GM18505 (cell line): ENCODE results near the gene UBP1.
"Not testable (repeated sequence)": the region's sequence is repeated elsewhere in the genome, so short reads cannot be mapped to it uniquely, and the experiment has no call there.

Experiments
- ATAC-seq: cut with Tn5 transposase; IDR thresholded peaks from one replicate; pipeline ENCODE4 v1.9.1; 2021; ENCODE audit not compliant: unreplicated experiment
- POLR2A ChIP-seq: IDR thresholded peaks from 4 replicates; pipeline ENCODE4 v1.6.1; 2011; ENCODE audit warnings: borderline replicate concordance; ENCODE audit not compliant: insufficient read depth, insufficient read length; ENCODE audit errors: extremely low read depth

UBP1 gene

GRCh38 chr3:33425453-33425852 is 14.8 kb downstream of the UBP1 start:
- no peak for TF ChIP-seq POLR2A
- ATAC-seq = no peak

GRCh38 chr3:33424606-33425452 is 15.4 kb downstream of the UBP1 start:
- no peak for TF ChIP-seq POLR2A
- no peak for ATAC-seq

GRCh38 chr3:33420966-33421365 is 19.2 kb downstream of the UBP1 start:
- TF ChIP-seq POLR2A = no peak
- no peak for ATAC-seq

- ATAC-seq = no peak
- TF ChIP-seq POLR2A = no peak
Measured at GRCh38 chr3:33419948-33420347, 20.3 kb downstream of the UBP1 start.

GRCh38 chr3:33417066-33417673 is 23.0 kb downstream of the UBP1 start:
- no peak for ATAC-seq
- no peak for TF ChIP-seq POLR2A

- not testable (repeated sequence) for ATAC-seq
Measured at GRCh38 chr3:33410816-33411215, 29.4 kb downstream of the UBP1 start.

GRCh38 chr3:33403756-33404155 is 36.4 kb downstream of the UBP1 start:
- ATAC-seq = no peak
- no peak for TF ChIP-seq POLR2A

- TF ChIP-seq POLR2A = no peak
- no peak for ATAC-seq
Measured at GRCh38 chr3:33402936-33403335, 37.3 kb downstream of the UBP1 start.

GRCh38 chr3:33401781-33402180 is 38.4 kb downstream of the UBP1 start:
- no peak for TF ChIP-seq POLR2A

GRCh38 chr3:33398410-33398809 is 41.8 kb downstream of the UBP1 start:
- no peak for ATAC-seq
- no peak for TF ChIP-seq POLR2A

More at GRCh38 chr3:33401781-33402180, 38.4 kb downstream of the UBP1 start:
- ATAC-seq = no peak

- ATAC-seq = no peak
- TF ChIP-seq POLR2A = no peak
Measured at GRCh38 chr3:33395900-33396299, 44.3 kb downstream of the UBP1 start.

- no peak for TF ChIP-seq POLR2A
- no peak for ATAC-seq
Measured at GRCh38 chr3:33394403-33395054, 45.7 kb downstream of the UBP1 start.

GRCh38 chr3:33392703-33393125 is 47.5 kb downstream of the UBP1 start:
- TF ChIP-seq POLR2A = no peak
- ATAC-seq = no peak

- no peak for TF ChIP-seq POLR2A
- ATAC-seq = no peak
Measured at GRCh38 chr3:33392144-33392543, 48.1 kb downstream of the UBP1 start.

- TF ChIP-seq POLR2A = no peak
Measured at GRCh38 chr3:33391255-33391995, 48.8 kb downstream of the UBP1 start.

More at GRCh38 chr3:33391255-33391995, 48.8 kb downstream of the UBP1 start:
- no peak for ATAC-seq
